CD1c-positive myeloid dendritic cell (primary cell): ENCODE data around the gene MAEA.
"Not testable (repeated sequence)": the region's sequence is repeated elsewhere in the genome, so short reads cannot be mapped to it uniquely, and the experiment has no call there.

Experiments
- DNase-seq: peaks from one replicate; pipeline ENCODE4 v3.0.0-alpha.2; 2016; ENCODE audit errors: extremely low spot score

The MAEA gene

DNA sequence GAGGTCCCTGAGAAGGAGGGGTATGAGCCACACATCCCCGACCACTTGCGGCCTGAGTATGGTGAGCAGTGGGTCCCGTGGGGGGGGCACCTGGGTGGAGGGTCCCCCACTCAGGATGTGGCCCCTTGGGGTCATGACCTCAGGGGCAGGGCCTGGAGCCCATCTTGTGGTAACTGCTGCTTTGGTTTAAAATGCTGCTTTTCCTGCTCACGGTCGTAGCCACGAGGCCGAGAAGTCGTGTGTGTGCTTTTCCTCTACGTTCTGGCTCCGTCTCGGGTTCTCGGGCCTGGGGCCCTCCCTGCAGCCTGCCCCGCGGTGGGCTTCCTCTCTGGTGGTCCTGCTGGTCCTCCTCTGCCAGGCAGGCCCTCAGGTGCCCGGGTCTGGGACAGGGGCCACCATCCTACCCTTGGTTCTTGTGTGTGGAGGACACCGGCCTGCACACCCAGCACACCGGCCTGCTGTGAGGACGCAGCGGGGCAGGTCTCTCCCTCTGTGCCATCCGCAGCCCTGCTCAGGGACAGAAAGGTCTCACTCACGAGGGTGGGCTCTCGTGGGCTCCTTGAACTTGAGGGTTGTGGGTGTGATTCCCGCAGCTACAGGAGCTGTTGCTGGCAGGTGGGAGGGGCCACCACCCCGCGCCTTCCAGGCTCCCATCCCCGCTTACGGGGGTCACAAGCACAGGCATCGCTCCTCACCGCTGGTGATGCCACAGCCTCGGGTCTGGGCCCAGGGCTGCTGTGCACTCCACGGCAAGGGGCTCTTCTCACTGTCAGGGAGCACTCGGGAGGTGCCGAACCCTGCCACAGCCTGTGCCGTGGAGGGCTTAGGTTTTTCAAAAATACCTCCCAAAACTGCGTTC is 76.9 kb downstream of the MAEA start:
- no peak for DNase-seq

DNA sequence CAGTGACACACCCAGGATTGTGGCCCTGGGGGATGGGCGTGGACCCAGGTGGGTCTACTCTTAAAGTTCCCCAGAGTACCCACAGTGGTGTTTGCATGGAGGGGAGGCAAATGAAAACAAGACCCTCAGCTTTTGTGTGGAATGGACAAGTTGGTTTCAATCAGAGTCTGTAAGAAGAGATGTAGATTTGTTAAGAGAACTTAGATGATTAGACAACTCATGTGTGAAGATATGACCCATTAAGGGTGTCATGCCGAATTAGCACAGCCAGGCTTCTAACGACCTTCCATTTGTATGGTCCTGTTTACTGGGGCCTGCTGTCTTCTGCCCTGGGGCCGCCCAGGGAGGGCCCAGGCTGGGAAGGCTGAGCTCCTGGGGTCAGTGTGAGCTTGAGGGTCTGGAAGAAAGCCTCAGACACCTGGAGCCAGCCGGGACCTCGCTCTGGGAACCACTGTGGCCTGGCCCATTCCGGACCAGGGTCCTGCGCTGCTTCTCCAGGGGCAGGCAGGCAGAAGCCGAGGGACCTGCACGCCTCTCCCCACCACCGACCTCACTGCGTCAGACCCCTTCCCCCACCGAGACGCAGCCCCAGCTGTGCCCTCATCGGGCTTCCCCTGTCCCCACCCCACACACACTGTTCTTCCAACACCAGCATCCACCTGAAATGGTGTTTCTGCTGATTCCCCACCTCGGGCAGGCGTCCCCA is 77.7 kb downstream of the MAEA start:
- no peak for DNase-seq

DNA sequence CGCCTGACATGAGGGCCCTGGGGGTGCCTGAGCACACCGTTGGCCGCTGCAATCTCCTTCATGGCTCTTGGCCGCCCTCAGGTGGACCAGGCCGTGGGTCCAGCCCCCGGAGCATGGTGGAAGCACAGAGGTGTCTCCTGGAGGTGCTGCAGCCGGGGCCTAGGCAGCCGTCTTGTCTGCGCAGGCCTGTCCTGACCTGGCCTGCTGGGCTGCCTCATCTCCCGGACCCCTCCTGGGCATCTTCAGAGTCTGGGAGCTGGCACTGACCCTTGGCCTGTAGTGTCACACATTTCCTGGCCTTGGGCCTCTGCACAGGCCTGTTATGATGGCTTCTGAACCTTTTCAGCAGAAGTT is 78.2 kb downstream of the MAEA start:
- no peak for DNase-seq

DNA sequence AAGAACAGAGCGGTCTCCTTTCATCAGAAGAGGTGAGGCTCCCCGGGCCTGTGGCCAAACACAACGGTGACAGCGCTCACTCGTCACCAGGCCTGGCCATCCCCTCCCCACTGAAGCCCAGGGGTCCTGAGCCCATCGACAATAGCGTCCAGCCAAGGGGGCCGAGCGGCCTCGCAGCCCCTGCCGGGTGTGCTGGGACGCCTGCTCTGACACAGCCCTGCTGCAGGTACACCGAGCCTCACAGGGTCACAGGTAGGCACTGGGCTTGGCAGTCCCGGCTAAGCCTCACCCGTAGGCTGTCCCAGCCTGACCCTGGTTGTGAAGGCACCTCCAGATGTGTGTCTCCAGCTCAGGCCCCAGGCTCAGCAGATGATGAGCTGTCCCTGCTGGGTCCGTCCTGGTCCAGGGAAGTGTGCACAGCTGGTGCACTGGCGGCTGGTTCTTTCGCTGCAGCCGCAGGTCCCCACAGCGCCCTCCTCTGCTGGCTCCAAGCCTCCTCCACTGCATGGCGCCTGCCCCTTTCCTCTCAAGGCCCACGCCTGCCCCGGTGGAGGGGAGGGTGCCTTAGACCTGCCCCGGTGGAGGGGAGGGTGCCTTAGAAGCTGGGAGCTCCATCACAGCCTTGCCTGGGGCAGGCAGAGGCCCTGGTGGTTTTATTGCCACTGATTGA is 78.9 kb downstream of the MAEA start:
- DNase-seq, result no peak

DNA sequence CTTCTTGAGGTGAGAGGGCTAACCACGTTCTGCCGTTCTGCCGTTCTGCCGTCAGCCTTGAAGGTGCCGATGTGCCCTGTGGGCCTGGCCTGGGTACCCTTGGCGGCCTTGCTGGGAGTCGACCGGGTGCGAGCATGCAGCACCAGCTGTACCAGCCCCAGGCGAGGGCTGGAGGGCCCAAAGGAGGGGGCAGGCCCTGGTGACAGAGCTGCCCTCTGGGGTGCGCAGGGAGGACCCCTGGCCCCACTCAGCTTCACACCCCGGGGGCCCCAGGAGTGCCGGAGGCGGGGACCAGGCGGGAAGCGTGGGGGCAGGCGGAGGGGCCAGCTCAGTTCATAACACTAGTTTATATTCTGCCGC is 79.4 kb downstream of the MAEA start:
- DNase-seq, result no peak

DNA sequence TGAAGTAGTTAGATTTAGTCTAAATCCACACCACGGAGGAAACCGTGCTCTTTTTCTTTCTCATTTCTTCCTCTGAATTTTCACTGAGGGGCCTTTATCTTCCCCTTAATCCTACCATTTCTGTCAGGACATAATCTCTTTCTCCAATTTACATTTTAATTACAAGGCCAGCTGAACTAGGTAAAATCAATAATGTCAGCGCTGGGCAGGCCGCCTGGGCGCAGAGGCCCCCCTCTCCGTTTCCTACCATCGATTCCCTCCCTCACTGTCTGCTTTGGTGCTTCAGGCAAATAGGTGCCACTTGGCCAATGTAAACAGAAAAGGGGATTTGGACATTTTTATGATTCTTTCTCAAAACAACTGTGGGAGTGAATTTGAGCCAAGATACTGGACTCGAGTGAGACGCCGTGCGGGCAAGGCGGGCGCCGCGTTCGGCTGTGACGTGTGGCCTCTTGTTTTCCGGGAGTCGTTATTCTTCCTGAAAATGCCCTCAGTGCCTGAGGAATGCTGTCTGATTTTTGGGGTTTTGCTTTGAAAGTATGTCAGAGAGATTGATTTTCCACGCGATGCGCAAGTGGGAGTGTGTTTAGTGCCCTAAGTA is 79.9 kb downstream of the MAEA start:
- DNase-seq, result no peak

DNA sequence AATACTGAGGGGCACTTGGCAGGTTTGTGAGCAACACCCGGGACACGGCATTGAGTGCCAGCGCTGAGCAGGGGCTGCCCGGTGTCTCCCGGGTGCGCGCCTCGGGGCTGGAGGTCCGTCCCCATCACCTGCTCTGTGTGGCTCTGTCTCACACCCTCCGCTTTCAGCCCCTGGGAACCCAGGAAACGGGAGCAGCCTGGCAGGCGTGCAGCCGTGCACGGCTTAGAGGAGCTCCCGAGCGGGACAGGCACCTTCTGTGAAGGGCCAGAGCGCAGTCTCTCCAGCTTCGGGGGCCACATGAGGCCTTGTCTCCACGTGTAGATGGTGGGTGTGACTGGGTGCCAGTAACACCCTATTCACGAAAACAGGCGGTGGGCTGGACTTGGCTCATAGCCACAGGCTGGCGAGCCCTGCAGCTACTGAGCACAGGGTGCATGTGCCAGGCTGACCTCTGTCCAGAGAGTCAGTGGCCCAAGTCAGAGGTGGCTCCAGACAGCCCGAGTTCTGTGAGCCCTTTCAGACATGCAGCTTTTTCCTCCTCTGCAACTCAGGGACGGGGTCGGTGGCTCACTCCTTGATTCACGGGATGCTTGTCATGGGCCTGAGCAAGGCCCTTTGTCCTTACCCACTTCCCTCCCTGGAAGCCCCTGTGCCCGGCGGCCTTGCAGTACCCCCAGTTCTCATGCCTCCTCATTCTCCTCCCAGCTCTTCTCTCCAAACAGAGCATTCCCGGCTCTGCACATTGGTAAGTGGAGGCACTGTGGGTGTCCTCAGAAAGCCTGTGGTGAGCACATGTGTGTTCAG is 80.8 kb downstream of the MAEA start:
- no peak for DNase-seq

DNA sequence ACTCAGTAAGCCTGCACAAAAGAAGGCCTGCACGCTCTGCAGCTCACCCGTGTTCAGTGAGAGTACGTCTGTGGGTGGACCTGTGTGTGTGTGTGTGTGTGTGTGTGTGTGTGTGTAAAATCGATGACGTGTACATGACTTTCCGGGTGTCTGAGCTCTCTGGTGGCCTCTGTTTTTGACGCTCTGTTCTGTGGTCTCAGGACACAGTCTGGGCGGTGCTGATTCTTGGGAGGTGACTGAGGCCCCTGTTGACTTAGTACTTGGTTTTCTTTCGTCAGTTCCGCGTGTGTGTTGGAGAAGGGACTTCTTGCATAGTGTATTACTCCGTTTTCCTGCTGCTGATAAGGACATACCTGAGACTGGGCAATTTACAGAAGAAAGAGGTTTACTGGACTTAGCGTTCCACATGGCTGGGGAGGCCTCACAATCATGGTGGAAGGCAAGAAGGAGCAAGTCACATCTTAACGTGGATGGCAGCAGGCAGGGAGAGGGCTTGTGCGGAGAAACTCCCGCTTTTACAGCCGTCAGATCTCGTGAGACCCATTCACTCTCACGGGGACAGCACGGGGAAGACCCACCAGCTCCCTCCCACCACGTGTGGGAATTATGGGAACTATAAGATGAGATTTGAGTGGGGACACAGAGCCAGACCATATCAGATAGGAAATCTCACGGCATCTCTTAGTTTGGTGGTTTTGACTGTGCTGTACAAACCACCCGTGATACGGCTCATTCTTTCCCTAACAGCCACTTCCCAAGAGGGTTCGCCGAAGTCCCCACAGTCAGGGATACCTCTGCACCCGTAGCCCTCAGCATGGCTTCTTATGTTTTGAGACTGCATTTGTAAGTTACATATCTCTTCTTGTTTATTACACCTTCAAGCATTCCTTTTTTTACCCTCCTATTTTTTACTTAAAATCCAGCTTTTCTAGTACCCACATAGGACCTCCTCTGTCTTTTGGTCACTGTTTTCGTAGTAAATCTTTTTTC is 81.8 kb downstream of the MAEA start:
- DNase-seq, result no peak

DNA sequence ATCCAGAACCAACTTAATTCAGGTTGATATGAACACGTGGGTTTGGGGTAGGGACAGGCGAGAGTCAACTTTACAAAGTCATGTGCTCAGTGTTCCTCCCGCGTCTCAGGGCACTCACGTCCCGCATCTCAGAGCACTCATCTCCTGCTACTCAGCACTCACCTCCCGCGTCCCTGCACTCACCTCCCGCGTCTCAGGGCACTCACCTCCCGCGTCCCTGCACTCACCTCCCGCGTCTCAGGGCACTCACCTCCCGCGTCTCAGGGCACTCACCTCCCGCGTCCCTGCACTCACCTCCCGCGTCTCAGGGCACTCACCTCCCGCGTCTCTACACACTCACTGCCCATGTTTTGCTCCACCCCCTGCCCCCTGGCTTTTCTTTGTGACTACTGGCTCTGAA is 82.9 kb downstream of the MAEA start:
- DNase-seq, result not testable (repeated sequence)

DNA sequence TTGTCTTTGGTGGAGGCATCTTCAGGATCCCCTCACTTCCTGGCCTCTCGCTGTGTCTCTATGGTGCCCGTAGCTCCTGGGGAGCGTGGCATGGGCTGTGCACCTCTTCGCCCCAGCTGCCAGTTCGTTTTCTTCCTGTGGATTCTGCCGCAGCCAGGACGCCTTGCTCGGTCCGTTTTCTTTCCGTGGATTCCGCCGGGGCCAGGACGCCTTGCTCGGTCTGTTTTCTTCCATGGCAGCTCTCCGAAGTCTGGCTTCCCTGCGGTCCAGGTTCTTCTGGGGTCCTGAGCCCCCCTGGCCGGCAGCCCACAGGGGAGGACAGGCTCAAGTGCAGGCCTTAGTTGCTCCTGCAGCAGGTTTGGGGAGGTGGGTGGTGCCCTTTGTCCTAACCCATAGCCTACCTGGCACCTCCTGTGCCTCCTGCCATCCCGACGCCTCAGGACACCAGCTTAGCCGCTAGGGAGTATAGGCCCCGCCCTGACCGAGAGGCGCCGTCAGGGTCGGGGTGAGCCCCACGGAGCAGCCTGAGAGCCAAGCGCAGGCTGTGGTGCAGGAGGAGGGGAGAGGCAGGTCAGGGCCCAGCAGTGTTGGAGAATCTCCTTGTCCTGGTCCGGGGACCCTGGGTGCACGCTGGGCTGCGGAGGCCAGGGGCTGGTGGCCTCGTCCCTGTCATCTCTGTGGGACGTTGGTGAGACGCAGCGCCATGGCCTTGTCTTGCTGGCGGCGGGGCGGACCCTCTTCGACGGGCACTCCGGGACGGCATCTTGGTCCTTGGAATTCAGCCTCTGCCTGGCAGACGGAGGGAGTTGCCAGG is 84.4 kb downstream of the MAEA start:
- no peak for DNase-seq

DNA sequence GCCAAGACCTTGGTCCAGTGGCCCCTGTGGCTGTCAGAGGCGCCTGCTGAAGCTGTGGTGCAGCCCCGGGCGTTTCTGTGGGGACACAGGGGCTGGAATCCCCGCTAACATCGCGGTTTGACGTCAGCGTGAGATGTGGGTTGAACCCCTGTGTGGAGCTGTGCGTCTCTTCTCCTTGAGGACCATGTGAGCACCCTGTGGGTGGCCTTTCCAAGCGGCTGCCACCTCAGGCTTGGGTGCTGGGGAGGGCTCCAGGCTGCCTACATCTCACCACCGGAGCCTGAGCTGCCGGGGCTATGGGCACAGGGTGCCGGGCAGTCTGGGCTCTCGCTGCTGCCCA is 85.0 kb downstream of the MAEA start:
- no peak for DNase-seq

DNA sequence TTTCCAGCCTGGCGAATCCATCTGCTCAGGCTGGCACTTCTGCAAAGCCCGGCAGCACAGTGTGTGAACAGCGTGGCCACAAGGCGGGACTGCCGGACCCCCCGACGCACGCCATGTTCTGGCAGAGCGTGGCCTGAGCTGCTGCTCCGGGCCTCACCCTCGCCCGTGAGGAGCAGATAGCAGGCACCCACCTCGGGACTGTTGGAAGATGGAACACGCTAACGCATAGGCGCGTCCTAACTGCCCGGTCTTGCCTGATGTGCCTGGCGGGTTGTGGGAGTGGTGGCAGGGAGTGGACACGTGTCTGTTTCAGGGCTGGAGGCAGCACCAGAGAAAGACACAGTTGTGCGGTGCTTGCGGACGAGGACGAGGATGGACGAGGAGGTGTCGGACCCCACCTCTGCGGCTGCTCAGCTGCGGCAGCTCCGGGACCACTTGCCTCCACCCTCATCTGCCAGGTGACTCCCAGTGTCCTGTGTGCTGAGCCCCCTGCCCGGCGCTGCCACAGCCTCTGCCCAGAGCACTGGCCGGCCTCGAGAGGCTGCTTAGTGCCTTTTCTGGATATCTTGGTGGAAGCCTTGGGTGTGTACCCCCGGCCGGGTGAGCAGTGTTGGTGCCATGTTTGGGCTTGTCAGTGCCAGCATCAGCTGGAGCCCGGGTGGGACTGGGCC is 85.5 kb downstream of the MAEA start:
- DNase-seq, result no peak

DNA sequence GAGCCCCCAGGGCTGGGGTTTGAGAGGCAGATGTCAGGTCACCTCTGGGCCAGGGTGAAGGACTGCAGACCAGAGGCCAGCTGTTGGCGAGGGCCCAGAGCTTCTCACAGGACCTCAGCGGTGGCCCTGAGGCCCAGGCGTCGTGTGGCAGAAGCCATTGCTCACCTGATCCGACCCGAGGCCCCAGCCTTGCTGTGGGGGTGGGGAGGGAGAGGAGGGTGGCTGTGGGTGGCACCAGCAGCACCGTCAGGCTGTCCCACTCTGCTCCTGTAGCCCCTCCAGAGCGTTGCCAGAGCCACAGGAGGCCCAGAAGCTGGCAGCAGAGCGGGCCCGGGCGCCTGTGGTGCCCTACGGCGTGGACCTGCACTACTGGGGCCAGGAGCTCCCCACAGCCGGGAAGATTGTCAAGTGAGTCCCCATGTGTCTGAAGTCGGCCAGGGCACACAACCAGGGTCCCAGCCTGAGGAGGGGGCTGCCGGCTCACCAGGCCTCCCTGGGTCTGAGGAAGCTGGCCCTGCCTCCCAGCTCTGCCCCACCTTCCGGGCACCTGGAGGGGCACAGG is 86.2 kb downstream of the MAEA start:
- no peak for DNase-seq

DNA sequence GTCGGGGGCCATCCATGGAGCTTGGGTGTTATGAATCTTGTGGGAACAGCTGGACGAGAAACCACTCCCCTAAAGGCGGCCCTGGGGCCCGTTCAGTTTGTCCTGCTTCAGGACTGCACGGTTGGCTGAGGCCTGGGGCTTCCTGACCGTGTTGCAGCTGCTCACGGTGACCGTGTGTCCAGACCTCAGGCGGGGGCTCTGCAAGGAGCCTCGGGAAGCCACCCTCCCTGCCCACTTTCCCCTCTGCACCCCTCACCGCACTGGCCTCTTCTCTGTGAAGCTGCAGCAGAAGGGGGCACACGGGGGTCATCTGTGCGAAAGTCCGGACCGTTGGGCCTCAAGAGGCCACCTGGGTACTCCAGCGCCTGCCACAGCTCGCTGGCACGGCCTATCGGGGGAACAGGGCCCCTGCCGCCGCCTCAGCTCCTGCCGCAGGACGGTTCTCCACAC is 86.7 kb downstream of the MAEA start:
- no peak for DNase-seq

DNA sequence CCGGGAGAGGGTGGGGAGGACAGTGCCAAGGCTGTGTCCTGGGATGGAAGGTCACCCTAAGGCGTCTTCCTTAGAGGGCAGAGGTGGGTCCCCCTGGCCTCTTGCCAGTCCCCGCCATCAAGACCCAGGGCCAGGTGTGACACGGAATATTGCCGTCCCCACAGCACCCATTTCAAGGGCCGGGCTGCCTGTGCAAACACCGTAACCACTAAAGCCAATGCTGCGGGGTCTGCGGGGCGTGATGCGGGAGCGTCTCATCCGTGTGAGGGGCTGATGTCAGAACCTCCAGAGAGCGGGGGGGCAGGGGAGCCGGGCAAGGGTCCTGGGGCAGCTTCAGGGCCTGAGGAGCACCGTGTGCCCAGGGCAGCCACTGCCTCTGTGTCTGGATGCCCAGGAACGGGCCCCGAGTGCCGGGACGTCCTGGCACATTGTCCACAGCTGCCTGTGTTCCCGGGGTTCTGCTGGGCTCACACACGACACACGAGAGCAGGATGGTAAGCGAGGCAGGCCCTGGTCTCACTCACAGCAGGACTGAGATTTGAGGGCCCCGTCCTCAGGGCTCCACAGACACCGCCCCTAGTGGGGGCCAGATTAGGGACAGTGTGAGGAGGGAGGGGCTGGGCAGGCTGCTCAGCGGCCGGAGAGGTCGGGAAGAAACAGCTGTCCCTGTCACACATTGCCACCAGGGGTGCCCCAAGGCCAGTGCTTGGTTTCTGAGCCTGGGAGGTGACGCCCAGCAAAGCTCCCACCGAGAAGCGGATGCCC is 87.3 kb downstream of the MAEA start:
- DNase-seq, result no peak

DNA sequence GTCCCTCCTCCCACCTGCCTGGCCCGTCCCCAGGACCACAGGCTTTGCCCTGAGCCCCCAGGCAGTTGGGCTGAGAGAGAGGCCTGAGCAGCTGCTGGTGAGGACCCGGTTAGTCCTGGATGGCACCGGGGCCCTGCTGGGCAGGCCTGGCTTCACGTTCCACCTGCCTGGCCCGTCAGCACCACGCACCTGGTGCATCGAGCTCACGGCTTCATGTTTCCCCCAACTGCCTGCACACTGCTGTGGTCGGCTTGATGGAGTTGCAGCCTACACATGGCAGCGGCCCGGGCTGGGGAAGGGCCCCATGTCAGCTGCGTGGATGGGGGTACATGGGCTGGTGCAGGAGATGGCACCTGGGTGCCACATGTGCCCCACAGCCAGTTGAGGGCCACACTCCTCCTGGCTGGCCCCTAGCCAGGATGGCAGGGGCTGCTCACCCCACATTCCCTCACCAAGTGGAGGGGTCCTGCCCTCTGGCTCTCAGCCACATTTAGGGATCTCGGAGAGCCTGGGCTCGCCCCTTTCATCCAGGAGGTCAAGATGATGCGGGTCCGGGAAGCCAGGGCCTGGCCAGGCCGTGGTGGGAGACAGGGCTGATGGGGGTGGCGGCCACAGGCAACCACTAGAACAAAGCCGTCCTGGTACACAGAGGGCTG is 88.0 kb downstream of the MAEA start:
- no peak for DNase-seq

DNA sequence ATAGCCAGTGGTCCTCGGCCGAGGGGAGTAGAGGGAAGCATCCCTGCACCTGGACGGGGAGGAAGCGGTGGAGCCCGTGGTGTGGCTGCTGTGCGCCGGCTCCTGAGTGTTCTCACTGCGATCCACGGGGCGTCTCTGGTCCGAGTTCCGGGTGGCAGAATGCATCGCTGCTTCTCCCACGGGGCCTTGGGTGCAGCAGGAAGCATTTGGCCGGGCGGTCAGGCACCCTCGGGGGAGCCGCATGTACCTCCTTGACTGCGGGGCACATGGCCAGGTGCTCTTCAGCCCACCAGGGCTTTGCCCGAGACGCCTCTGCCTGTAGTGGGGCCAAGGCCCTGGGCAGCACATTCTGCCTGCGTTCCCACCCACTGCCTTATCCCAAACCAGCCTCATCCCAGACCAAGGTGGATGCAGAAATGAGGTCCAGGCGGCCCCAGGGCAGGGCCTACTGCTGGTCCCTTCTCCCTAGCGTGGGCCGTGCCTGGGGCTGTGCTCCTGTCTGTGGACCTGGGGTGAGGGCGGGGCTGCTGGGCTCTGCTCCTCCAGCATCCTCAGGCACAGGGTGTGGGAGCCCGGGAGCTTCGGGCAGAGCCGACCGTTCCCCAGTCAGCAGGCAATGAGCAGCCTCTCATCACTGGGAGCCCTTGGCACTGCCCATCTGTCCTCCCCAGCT is 89.0 kb downstream of the MAEA start:
- no peak for DNase-seq
